Panc1 (cell line): ENCODE results near the gene PPIB.

ENCODE experiments used
- SIN3A ChIP-seq: IDR thresholded peaks from 2 replicates; pipeline ENCODE4 v1.6.1; 2012; ENCODE audit warnings: low read depth, mild to moderate bottlenecking, low read length, moderate library complexity, borderline replicate concordance; ENCODE audit not compliant: insufficient read depth
- TCF7L2 ChIP-seq: IDR thresholded peaks from 2 replicates; pipeline ENCODE4 v1.6.1; 2011; ENCODE audit warnings: mild to moderate bottlenecking, low read depth, low read length, inconsistent platforms
- TF ChIP-seq, protein P1 (sequence below): fragments of 450-650 bp; IDR thresholded peaks from 2 replicates; pipeline ENCODE4 v1.5.1; 2017; ENCODE audit warnings: mild to moderate bottlenecking

DNA sequence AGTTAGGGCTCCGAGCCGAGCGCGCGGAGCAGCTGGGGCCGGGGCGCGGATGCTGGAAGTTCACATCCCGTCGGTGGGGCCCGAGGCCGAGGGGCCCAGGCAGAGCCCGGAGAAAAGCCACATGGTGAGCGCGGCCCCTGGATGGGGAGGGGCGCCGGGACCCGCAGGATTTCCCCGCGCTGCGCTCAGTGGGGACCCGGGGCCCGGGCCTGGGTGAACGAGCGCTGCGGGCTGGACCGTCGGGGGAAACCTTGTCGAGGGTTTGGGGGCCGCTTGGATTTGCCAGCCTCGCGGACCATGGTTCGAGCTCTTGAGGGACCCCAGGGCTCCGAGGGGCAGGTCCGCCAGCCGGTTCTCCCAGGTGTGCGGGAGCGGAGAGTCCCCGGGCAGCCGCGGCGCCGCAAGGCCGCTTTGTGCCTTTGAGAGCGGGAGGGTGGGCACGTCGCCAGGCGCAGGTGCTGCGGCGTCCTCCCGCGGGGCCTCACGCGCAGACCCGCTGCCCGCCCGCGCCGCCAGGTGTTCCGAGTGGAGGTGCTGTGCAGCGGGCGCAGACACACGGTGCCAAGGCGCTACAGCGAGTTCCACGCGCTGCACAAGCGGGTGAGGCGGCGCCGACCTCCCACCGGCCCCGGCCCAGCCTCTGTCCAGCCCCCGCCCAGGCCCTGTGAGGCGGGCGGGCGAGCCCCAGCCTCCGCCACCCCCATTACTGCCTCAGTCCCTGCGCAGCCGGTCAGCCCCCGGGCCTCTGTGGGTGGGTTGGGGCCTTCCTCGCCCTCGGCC is 10.9 kb downstream of the PPIB start, which contains the start of gene SNX22:
- 0 out of 2 replicates have a peak, but pooled peaks have one; percentile 6 for TF ChIP-seq SIN3A
- TF ChIP-seq, protein P1, sequence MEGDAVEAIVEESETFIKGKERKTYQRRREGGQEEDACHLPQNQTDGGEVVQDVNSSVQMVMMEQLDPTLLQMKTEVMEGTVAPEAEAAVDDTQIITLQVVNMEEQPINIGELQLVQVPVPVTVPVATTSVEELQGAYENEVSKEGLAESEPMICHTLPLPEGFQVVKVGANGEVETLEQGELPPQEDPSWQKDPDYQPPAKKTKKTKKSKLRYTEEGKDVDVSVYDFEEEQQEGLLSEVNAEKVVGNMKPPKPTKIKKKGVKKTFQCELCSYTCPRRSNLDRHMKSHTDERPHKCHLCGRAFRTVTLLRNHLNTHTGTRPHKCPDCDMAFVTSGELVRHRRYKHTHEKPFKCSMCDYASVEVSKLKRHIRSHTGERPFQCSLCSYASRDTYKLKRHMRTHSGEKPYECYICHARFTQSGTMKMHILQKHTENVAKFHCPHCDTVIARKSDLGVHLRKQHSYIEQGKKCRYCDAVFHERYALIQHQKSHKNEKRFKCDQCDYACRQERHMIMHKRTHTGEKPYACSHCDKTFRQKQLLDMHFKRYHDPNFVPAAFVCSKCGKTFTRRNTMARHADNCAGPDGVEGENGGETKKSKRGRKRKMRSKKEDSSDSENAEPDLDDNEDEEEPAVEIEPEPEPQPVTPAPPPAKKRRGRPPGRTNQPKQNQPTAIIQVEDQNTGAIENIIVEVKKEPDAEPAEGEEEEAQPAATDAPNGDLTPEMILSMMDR, result no peak
- no peak for TF ChIP-seq TCF7L2
